H4 (cell line): ENCODE measurements around the gene NBPF1. TPM values are rescaled to one million over a fixed set of nuclear protein-coding genes. Genes with fewer than 3 reads are reported as not detected.
"Not testable (repeated sequence)": the region's sequence is repeated elsewhere in the genome, so short reads cannot be mapped to it uniquely, and the experiment has no call there.

Experiments used
- DNase-seq: peaks from one replicate; pipeline ENCODE4 v3.0.0-alpha.2; 2015; ENCODE audit warnings: low spot score
- total RNA-seq: library from RNA; depleted of rRNA; stranded (reverse); fragments of >200 nt; shearing (Covaris generic); gene quantifications from 2 replicates; pipeline ENCODE4 v1.2.3, GENCODE V29; 2014; rRNA removed

NBPF1 gene
- total RNA-seq, 1 experiment from 2014 or later = 20.9 TPM

- DNase-seq = not testable (repeated sequence)
These were observed 96.5 kb downstream of the NBPF1 start for GRCh38 chr1:16516694-16517410.

DNA sequence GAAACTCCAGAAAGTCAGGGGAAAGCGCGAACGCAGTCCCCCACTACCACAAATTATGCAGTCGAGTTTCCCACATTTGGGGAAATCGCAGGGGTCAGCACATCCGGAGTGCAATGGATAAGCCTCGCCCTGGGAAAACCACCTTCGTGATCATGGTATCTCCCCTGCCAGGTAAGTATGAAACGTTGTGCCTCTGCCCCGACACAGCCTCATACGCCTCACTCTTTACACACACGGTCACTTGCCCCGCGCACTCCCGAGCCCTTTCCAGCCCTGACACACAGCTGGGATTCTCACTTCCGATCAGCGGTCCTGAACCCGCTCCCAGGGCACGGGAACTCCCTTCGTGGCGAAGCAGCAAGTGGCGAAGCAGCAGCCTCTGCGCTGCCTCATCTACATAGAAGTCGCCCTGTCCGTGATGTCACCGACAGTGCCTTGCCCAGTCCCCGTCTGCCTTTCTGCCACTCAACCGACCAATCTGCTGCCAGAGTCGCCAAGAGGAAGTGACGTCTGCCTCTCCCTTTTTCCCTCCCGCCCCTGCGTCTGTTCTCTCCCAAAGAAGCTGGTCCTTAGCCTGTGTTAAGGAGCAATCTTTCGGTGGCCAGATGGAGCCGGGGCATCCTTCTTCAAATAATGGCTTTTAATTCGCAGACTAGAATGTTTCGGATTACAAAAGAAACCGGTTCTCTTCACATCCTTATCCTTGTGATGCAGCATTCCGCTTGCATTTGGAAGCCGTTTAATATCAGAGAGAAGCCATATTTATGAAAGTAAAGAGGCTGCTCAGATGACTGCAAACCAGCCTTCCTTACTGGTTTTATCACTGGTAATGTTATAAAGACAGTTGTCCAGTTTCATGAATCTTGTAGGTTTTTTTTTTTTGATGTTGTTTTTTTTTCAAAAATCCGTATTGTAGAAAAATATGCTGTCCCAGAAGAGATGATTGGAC, 99.0 kb downstream of the NBPF1 start, which contains the start of gene RNU1-1:
RNU1-1 (minus strand) TSS at position 179 of the 949 bp plus-strand sequence.
- DNase-seq = peak; percentile 65

GRCh38 chr1:16513412-16514106, 99.8 kb downstream of the NBPF1 start:
- peak; percentile 96 for DNase-seq

- DNase-seq = not testable (repeated sequence)
These were observed 100.5 kb downstream of the NBPF1 start for GRCh38 chr1:16512624-16513411.

Other genes starting within 250 kb of the NBPF1 start
- gene SZRD1, start 246.3 kb downstream of the NBPF1 start, total RNA-seq = 60.1 and 68.0 TPM in 2 replicates
- gene SPATA21, start 176.1 kb downstream of the NBPF1 start, total RNA-seq = not detected in 2 replicates
- 55.5 and 56.9 TPM in 2 replicates for gene NECAP2, start 172.8 kb downstream of the NBPF1 start, total RNA-seq
- gene RNU1-1, start 99.3 kb downstream of the NBPF1 start, total RNA-seq = not detected in 2 replicates
- not detected in 2 replicates for gene RNU1-3, start 53.4 kb upstream of the NBPF1 start, total RNA-seq
- gene RNU1-4, start 127.0 kb upstream of the NBPF1 start, total RNA-seq = not detected in 2 replicates